ES-I3 (cell line): ENCODE data around the gene ASTN2.

Experiments
- H3K36me3 ChIP-seq: 2 replicates; pipeline ENCODE4 v1.6.1; 2013; ENCODE audit warnings: mild to moderate bottlenecking, low read length, control low read depth, moderate library complexity; ENCODE audit not compliant: insufficient read depth
- H3K4me1 ChIP-seq: 2 replicates; pipeline ENCODE4 v1.6.1; 2013; ENCODE audit warnings: mild to moderate bottlenecking, control low read depth, low read length; ENCODE audit not compliant: insufficient read depth
- H3K9ac ChIP-seq: 2 replicates; pipeline ENCODE4 v1.6.1; 2013; ENCODE audit warnings: low read depth, mild to moderate bottlenecking, low read length, moderate library complexity
- H3K9me3 ChIP-seq: 2 replicates; pipeline ENCODE4 v1.6.1; 2013; ENCODE audit warnings: mild to moderate bottlenecking, low read length, moderate library complexity; ENCODE audit not compliant: control insufficient read depth, insufficient read depth

The ASTN2 gene

GRCh38 chr9:116594547-116594946 is 820.3 kb downstream of the ASTN2 start:
- Histone ChIP-seq H3K9ac (no peak overlapping the region), H3K9me3 (no peaks in the 10 kb centered on the region), H3K36me3 (no peaks in the 10 kb centered on the region)

GRCh38 chr9:116592970-116593369 is 821.9 kb downstream of the ASTN2 start:
- no peaks in the 10 kb centered on the region for H3K36me3 ChIP-seq
- H3K9me3 ChIP-seq: 0 out of 2 replicates have a peak, but pooled peaks cover 7% of the 10 kb centered on the region
- H3K9ac ChIP-seq: no peak overlapping the region
- no peaks in the 10 kb centered on the region for H3K4me1 ChIP-seq

More at GRCh38 chr9:116594547-116594946, 820.3 kb downstream of the ASTN2 start:
- H3K4me1 ChIP-seq: no peaks in the 10 kb centered on the region

GRCh38 chr9:116589392-116590354 is 825.2 kb downstream of the ASTN2 start:
- Histone ChIP-seq H3K4me1 (no peaks in the 10 kb centered on the region), H3K9ac (no peak overlapping the region), H3K36me3 (no peaks in the 10 kb centered on the region), H3K9me3 (0 out of 2 replicates have a peak, but pooled peaks cover 7% of the 10 kb centered on the region)

GRCh38 chr9:116587919-116588318 is 826.9 kb downstream of the ASTN2 start:
- H3K4me1 ChIP-seq: no peaks in the 10 kb centered on the region
- 0 out of 2 replicates have a peak, but pooled peaks cover 7% of the 10 kb centered on the region for H3K9me3 ChIP-seq
- no peak overlapping the region for H3K9ac ChIP-seq
- no peaks in the 10 kb centered on the region for H3K36me3 ChIP-seq

- Histone ChIP-seq H3K4me1 (no peaks in the 10 kb centered on the region), H3K9ac (no peak overlapping the region), H3K9me3 (0 out of 2 replicates have a peak, but pooled peaks cover 7% of the 10 kb centered on the region), H3K36me3 (no peaks in the 10 kb centered on the region)
Measured at GRCh38 chr9:116585896-116586295, 829.0 kb downstream of the ASTN2 start.

GRCh38 chr9:116585204-116585603 is 829.7 kb downstream of the ASTN2 start:
- Histone ChIP-seq H3K9me3 (0 out of 2 replicates have a peak, but pooled peaks cover 7% of the 10 kb centered on the region), H3K36me3 (no peaks in the 10 kb centered on the region)

GRCh38 chr9:116580853-116581252 is 834.0 kb downstream of the ASTN2 start:
- Histone ChIP-seq H3K4me1 (no peaks in the 10 kb centered on the region), H3K9me3 (no peaks in the 10 kb centered on the region), H3K36me3 (no peaks in the 10 kb centered on the region), H3K9ac (no peak overlapping the region)

More at GRCh38 chr9:116585204-116585603, 829.7 kb downstream of the ASTN2 start:
- Histone ChIP-seq H3K9ac (no peak overlapping the region), H3K4me1 (no peaks in the 10 kb centered on the region)

GRCh38 chr9:116576386-116576785 is 838.5 kb downstream of the ASTN2 start:
- Histone ChIP-seq H3K4me1 (no peaks in the 10 kb centered on the region), H3K9ac (no peak overlapping the region), H3K36me3 (no peaks in the 10 kb centered on the region), H3K9me3 (no peaks in the 10 kb centered on the region)

GRCh38 chr9:116574027-116574679 is 840.7 kb downstream of the ASTN2 start:
- Histone ChIP-seq H3K36me3 (no peaks in the 10 kb centered on the region), H3K4me1 (peaks cover 6% of the 10 kb centered on the region), H3K9me3 (no peaks in the 10 kb centered on the region), H3K9ac (no peak overlapping the region)

- H3K4me1 ChIP-seq: peaks cover 12% of the 10 kb centered on the region
- H3K9me3 ChIP-seq: no peaks in the 10 kb centered on the region
- no peak overlapping the region for H3K9ac ChIP-seq
- peaks cover 2% of the 10 kb centered on the region; the same call in 1 of the 2 replicates for H3K36me3 ChIP-seq
Measured at GRCh38 chr9:116572095-116572748, 842.6 kb downstream of the ASTN2 start.

- peaks cover 2% of the 10 kb centered on the region; the same call in 1 of the 2 replicates for H3K36me3 ChIP-seq
- peaks cover 12% of the 10 kb centered on the region for H3K4me1 ChIP-seq
- 0 out of 2 replicates have a peak, but pooled peaks cover 2% of the 10 kb centered on the region for H3K9me3 ChIP-seq
Measured at GRCh38 chr9:116569111-116569510, 845.7 kb downstream of the ASTN2 start.

GRCh38 chr9:116566677-116567488 is 848.0 kb downstream of the ASTN2 start:
- Histone ChIP-seq H3K9ac (no peak overlapping the region), H3K9me3 (0 out of 2 replicates have a peak, but pooled peaks cover 2% of the 10 kb centered on the region), H3K36me3 (peaks cover 2% of the 10 kb centered on the region; the same call in 1 of the 2 replicates), H3K4me1 (peaks cover 12% of the 10 kb centered on the region)

More at GRCh38 chr9:116569111-116569510, 845.7 kb downstream of the ASTN2 start:
- H3K9ac ChIP-seq: no peak overlapping the region

- Histone ChIP-seq H3K36me3 (peaks cover 2% of the 10 kb centered on the region; the same call in 1 of the 2 replicates), H3K9ac (no peak overlapping the region), H3K4me1 (peaks cover 12% of the 10 kb centered on the region), H3K9me3 (0 out of 2 replicates have a peak, but pooled peaks cover 2% of the 10 kb centered on the region)
Measured at GRCh38 chr9:116565986-116566385, 848.9 kb downstream of the ASTN2 start.
